SK-N-SH treated with all-trans-retinoic acid at 6 μM for 48 hours (cell line): ENCODE measurements around the gene TIMM50.

Experiments used
- ATAC-seq: fragments of 200-7000 bp; cut with Tn5 transposase; 3 replicates; pipeline ENCODE4 v1.9.1; 2020; ENCODE audit warnings: mild to moderate bottlenecking, moderate library complexity
- ARNTL ChIP-seq: fragments of 450-650 bp; formaldehyde crosslinking; IDR thresholded peaks from 2 replicates; pipeline ENCODE4 v1.5.0; 2020; ENCODE audit warnings: low read depth, mild to moderate bottlenecking, moderate library complexity, borderline replicate concordance
- BACH2 ChIP-seq: fragments of 250-450 bp; sonication (Bioruptor Pico); IDR thresholded peaks from 2 replicates; pipeline ENCODE4 v1.9.0; 2021; ENCODE audit warnings: mild to moderate bottlenecking, borderline replicate concordance
- CREB5 ChIP-seq: fragments of 250-450 bp; sonication (Bioruptor Pico); IDR thresholded peaks from 2 replicates; pipeline ENCODE4 v1.5.1; 2020; ENCODE audit warnings: low read depth, mild to moderate bottlenecking, moderate library complexity
- CSDC2 ChIP-seq: fragments of 250-450 bp; sonication (Bioruptor Pico); IDR thresholded peaks from 2 replicates; pipeline ENCODE4 v1.5.0; 2020; ENCODE audit warnings: mild to moderate bottlenecking, moderate library complexity
- ESRRG ChIP-seq: fragments of 250-450 bp; sonication (Bioruptor Pico); IDR thresholded peaks from 2 replicates; pipeline ENCODE4 v1.6.1; 2021; ENCODE audit warnings: mild to moderate bottlenecking
- GLIS3 ChIP-seq: fragments of 250-450 bp; sonication (Bioruptor Pico); IDR thresholded peaks from 2 replicates; pipeline ENCODE4 v1.5.0; 2020; ENCODE audit warnings: mild to moderate bottlenecking, moderate library complexity
- PPARA ChIP-seq: fragments of 250-450 bp; sonication (Bioruptor Pico); IDR thresholded peaks from 2 replicates; pipeline ENCODE4 v1.5.0; 2020; ENCODE audit warnings: mild to moderate bottlenecking, borderline replicate concordance
- RARB ChIP-seq: fragments of 250-450 bp; sonication (Bioruptor Pico); IDR thresholded peaks from 2 replicates; pipeline ENCODE4 v1.8.0; 2021; ENCODE audit warnings: mild to moderate bottlenecking, moderate library complexity
- TCF4 ChIP-seq: fragments of 250-450 bp; sonication (Bioruptor Pico); IDR thresholded peaks from 2 replicates; pipeline ENCODE4 v1.8.0; 2021; ENCODE audit warnings: mild to moderate bottlenecking, moderate library complexity, borderline replicate concordance
- TOX ChIP-seq: fragments of 250-450 bp; sonication (Bioruptor Pico); IDR thresholded peaks from 2 replicates; pipeline ENCODE4 v1.8.0; 2021; ENCODE audit warnings: mild to moderate bottlenecking, moderate library complexity, borderline replicate concordance
- TSHZ2 ChIP-seq: fragments of 250-450 bp; sonication (Bioruptor Pico); IDR thresholded peaks from 2 replicates; pipeline ENCODE4 v1.5.0; 2020; ENCODE audit warnings: mild to moderate bottlenecking, moderate library complexity
- ZC3H10 ChIP-seq: fragments of 250-450 bp; sonication (Bioruptor Pico); IDR thresholded peaks from 2 replicates; pipeline ENCODE4 v1.5.1; 2021; ENCODE audit warnings: mild to moderate bottlenecking, moderate library complexity
- ZFP3 ChIP-seq: fragments of 250-450 bp; sonication (Bioruptor Pico); IDR thresholded peaks from 2 replicates; pipeline ENCODE4 v1.5.0; 2020; ENCODE audit warnings: mild to moderate bottlenecking, moderate library complexity
- ZFP30 ChIP-seq: fragments of 450-650 bp; formaldehyde crosslinking; IDR thresholded peaks from 2 replicates; pipeline ENCODE4 v1.5.0; 2022; ENCODE audit warnings: mild to moderate bottlenecking, moderate library complexity
- ZNF565 ChIP-seq: fragments of 450-650 bp; formaldehyde crosslinking; conservative IDR thresholded peaks from 2 replicates; pipeline ENCODE4 v1.5.0; 2020; ENCODE audit warnings: low read depth, mild to moderate bottlenecking, moderate library complexity
- ZNF70 ChIP-seq: fragments of 450-650 bp; formaldehyde crosslinking; IDR thresholded peaks from 2 replicates; pipeline ENCODE4 v1.5.0; 2020; ENCODE audit warnings: mild to moderate bottlenecking, moderate library complexity
- TF ChIP-seq, protein P1 (sequence below): fragments of 250-450 bp; sonication (Bioruptor Pico); IDR thresholded peaks from 2 replicates; pipeline ENCODE4 v1.8.0; 2020; ENCODE audit warnings: mild to moderate bottlenecking, moderate library complexity, borderline replicate concordance

Gene TIMM50

GRCh38 chr19:39497996-39498797 is 17.6 kb downstream of the TIMM50 start:
- TF ChIP-seq, protein P1, sequence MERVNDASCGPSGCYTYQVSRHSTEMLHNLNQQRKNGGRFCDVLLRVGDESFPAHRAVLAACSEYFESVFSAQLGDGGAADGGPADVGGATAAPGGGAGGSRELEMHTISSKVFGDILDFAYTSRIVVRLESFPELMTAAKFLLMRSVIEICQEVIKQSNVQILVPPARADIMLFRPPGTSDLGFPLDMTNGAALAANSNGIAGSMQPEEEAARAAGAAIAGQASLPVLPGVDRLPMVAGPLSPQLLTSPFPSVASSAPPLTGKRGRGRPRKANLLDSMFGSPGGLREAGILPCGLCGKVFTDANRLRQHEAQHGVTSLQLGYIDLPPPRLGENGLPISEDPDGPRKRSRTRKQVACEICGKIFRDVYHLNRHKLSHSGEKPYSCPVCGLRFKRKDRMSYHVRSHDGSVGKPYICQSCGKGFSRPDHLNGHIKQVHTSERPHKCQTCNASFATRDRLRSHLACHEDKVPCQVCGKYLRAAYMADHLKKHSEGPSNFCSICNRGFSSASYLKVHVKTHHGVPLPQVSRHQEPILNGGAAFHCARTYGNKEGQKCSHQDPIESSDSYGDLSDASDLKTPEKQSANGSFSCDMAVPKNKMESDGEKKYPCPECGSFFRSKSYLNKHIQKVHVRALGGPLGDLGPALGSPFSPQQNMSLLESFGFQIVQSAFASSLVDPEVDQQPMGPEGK = 0 out of 2 replicates have a peak, but pooled peaks have one; percentile 17
- peak; percentile 41; the same call in 1 of the 2 replicates for TF ChIP-seq TCF4 (CRISPR knock-in tag)
- TF ChIP-seq CREB5 (CRISPR knock-in tag) = no peak
- peak; percentile 77 for ATAC-seq

GRCh38 chr19:39498798-39499642 is 18.4 kb downstream of the TIMM50 start, which contains the start of gene DLL3:
Gene DLL3 (plus strand): TSS chr19:39498947. CDS start chr19:39498975, 28 bp downstream.
- ATAC-seq = peak; percentile 23; the same call in 2 of the 3 replicates
- no peak for TF ChIP-seq GLIS3
- no peak for TF ChIP-seq CSDC2 (CRISPR knock-in tag)
- no peak for TF ChIP-seq RARB (CRISPR knock-in tag)
- TF ChIP-seq TOX (CRISPR knock-in tag) = no peak
- no peak for TF ChIP-seq BACH2 (CRISPR knock-in tag)
- TF ChIP-seq TCF4 (CRISPR knock-in tag) = no peak
- TF ChIP-seq ZNF565 (CRISPR knock-in tag) = no peak
- TF ChIP-seq CREB5 (CRISPR knock-in tag) = no peak
- TF ChIP-seq, all 23 proteins: peak for 0

DNA sequence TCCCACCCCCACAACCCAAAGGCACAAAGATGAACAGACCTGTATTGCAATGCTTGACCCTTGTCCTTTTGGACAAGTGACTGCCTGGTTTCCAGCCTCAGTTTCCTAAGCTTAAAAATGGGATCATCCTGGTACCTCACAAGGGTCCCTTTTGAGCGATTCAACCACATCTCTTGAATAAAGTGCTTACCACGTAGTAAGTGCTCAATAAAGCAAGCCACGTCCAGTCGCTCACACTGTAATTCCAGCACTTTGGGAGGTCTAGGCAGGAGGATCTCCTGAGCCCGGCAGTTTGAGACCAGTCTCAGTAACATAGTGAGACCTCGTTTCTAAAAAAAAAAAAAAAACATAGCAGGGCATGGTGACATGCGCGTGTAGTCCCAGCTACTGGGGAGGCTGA is 19.3 kb downstream of the TIMM50 start:
- ATAC-seq = no peak
- TF ChIP-seq ZC3H10 (CRISPR knock-in tag) (no peak), ARNTL (CRISPR knock-in tag) (no peak), TOX (CRISPR knock-in tag) (no peak), ZFP3 (CRISPR knock-in tag) (no peak), ESRRG (CRISPR knock-in tag) (no peak), ZFP30 (CRISPR knock-in tag) (no peak), PPARA (CRISPR knock-in tag) (no peak), TSHZ2 (CRISPR knock-in tag) (no peak), ZNF70 (CRISPR knock-in tag) (no peak), ZNF565 (CRISPR knock-in tag) (no peak), CSDC2 (CRISPR knock-in tag) (no peak), CREB5 (CRISPR knock-in tag) (no peak), BACH2 (CRISPR knock-in tag) (no peak)
- TF ChIP-seq, protein P1 = no peak
